Tibial artery (tissue), 4 donors: ENCODE measurements around the gene BCR.
"Not testable (repeated sequence)": the region's sequence is repeated elsewhere in the genome, so short reads cannot be mapped to it uniquely, and the experiment has no call there.

Source experiments
- DNase-seq, 2 donors: peaks; one replicate each; pipeline ENCODE4 v3.0.0-alpha.2; 2019
- H3K27ac ChIP-seq, 2 donors: fragments of 200-600 bp; sonication (generic) in 1 of 2; 1 replicate in 1 of 2; 2 replicates in 1 of 2; pipeline ENCODE4 v1.5.1; 2018 to 2019; ENCODE audit warnings: mild to moderate bottlenecking in 1 of 2
- H3K27me3 ChIP-seq, 2 donors: fragments of 200-600 bp; sonication (generic) in 1 of 2; one replicate each; pipeline versions ENCODE4 v1.5.1 to v1.6.0; 2016 to 2019
- H3K36me3 ChIP-seq, 3 donors: fragments of 200-600 bp; sonication (generic) in 2 of 3; one replicate each; pipeline ENCODE4 v1.5.1; 2016 to 2019; ENCODE audit warnings: mild to moderate bottlenecking in 2 of 3
- H3K4me1 ChIP-seq, 4 donors: fragments of 200-600 bp; sonication (generic) in 2 of 4; 1 replicate in 3 of 4; 2 replicates in 1 of 4; pipeline ENCODE4 v1.5.1; 2016 to 2019
- H3K4me3 ChIP-seq, 2 donors: fragments of 200-600 bp; sonication (generic) in 1 of 2; 1 replicate in 1 of 2; 2 replicates in 1 of 2; pipeline ENCODE4 v1.5.1; 2018 to 2019; ENCODE audit warnings: mild to moderate bottlenecking in 2 of 2
- H3K9me3 ChIP-seq, 3 donors: fragments of 200-600 bp; sonication (generic) in 1 of 3; one replicate each; pipeline ENCODE4 v1.5.1; 2016 to 2019
- CTCF ChIP-seq, 2 experiments: fragments of 200-600 bp in 1 of 2; fragments of 450-650 bp in 1 of 2; IDR thresholded peaks; one replicate each; pipeline ENCODE4 v1.5.1; 2017 to 2019; ENCODE audit warnings: antibody characterized with exemption in 2 of 2, mild to moderate bottlenecking in 1 of 2, moderate library complexity in 1 of 2
- intact Hi-C: fragments of 100-400 bp; cut with DNase I; formaldehyde crosslinking; loops from one replicate; pipeline ENCODE4 v1.15.0; 2023; ENCODE audit warnings: low total_unique reads

BCR gene

GRCh38 chr22:23313791-23314567, 133.7 kb downstream of the BCR start:
- no peaks in the 10 kb centered on the region for H3K27me3 ChIP-seq
- peaks cover 23 to 41% (median 35%) of the 10 kb centered on the region in 3 donors for H3K36me3 ChIP-seq
- DNase-seq, result no peak
- peaks cover 0 to 7% (median 0%) of the 10 kb centered on the region in 4 donors for H3K4me1 ChIP-seq
- H3K4me3 ChIP-seq, result no peak overlapping the region
- intact Hi-C loops, result loop anchor here (5.0 kb wide), 1 partner anchor 73 kb away; no protein-coding TSS in a partner anchor
- no peak for TF ChIP-seq CTCF (IDR thresholded peaks at IDR 0.05)
- H3K9me3 ChIP-seq, result no peaks in the 10 kb centered on the region
- H3K27ac ChIP-seq, result no peak overlapping the region

GRCh38 chr22:23315341-23315917, 135.1 kb downstream of the BCR start:
- Histone ChIP-seq H3K9me3 (no peaks in the 10 kb centered on the region), H3K4me3 (no peak overlapping the region), H3K27ac (peak overlapping the region; percentile 15 to 33), H3K4me1 (no peaks in the 10 kb centered on the region), H3K36me3 (peaks cover 23 to 41% (median 35%) of the 10 kb centered on the region in 3 donors), H3K27me3 (no peaks in the 10 kb centered on the region)
- peak; percentile 56 to 66 for TF ChIP-seq CTCF (IDR thresholded peaks at IDR 0.05)
- DNase-seq, result peak; percentile 59 to 72
- intact Hi-C loops, result no loop called here

- H3K9me3 ChIP-seq, DNase-seq, H3K4me3 ChIP-seq, intact Hi-C loops, H3K4me1 ChIP-seq, H3K27me3 ChIP-seq, H3K27ac ChIP-seq: not testable (repeated sequence)
- H3K36me3 ChIP-seq, result peaks cover 22 to 39% (median 33%) of the 10 kb centered on the region in 3 donors
Observed at GRCh38 chr22:23316596-23316995, 136.3 kb downstream of the BCR start.

GRCh38 chr22:23318316-23318715, 138.0 kb downstream of the BCR start:
- H3K4me3 ChIP-seq, H3K27me3 ChIP-seq, H3K4me1 ChIP-seq, H3K9me3 ChIP-seq, H3K27ac ChIP-seq, intact Hi-C loops, DNase-seq: not testable (repeated sequence)
- H3K36me3 ChIP-seq, result peaks cover 16 to 22% (median 16%) of the 10 kb centered on the region in 3 donors

GRCh38 chr22:23322497-23323080, 142.3 kb downstream of the BCR start:
- not testable (repeated sequence) for H3K9me3 ChIP-seq, H3K4me3 ChIP-seq, H3K4me1 ChIP-seq, DNase-seq, H3K27ac ChIP-seq, H3K27me3 ChIP-seq, H3K36me3 ChIP-seq
- intact Hi-C loops, result loop anchor here (5.0 kb wide), 1 partner anchor 210 kb away; no protein-coding TSS in a partner anchor

- H3K4me3 ChIP-seq, H3K36me3 ChIP-seq, H3K27ac ChIP-seq, H3K9me3 ChIP-seq, DNase-seq, H3K4me1 ChIP-seq, H3K27me3 ChIP-seq: not testable (repeated sequence)
- intact Hi-C loops, result loop anchor here (5.0 kb wide), 1 partner anchor 208 kb away; no protein-coding TSS in a partner anchor
Observed at GRCh38 chr22:23323960-23324688, 143.8 kb downstream of the BCR start.

- intact Hi-C loops, result no loop called here
- no peaks in the 10 kb centered on the region for H3K9me3 ChIP-seq
- no peak overlapping the region for H3K27ac ChIP-seq
- H3K4me1 ChIP-seq, result no peaks in the 10 kb centered on the region
- H3K27me3 ChIP-seq, result no peaks in the 10 kb centered on the region
- TF ChIP-seq CTCF (IDR thresholded peaks at IDR 0.05), result no peak
- no peak overlapping the region for H3K4me3 ChIP-seq
- DNase-seq, result no peak
- H3K36me3 ChIP-seq, result no peaks in the 10 kb centered on the region
Observed at GRCh38 chr22:23325183-23325582, 144.9 kb downstream of the BCR start.

GRCh38 chr22:23333822-23334221, 153.5 kb downstream of the BCR start:
- H3K4me1 ChIP-seq, intact Hi-C loops, H3K27me3 ChIP-seq, DNase-seq, H3K27ac ChIP-seq, H3K4me3 ChIP-seq, H3K36me3 ChIP-seq, H3K9me3 ChIP-seq: not testable (repeated sequence)

- H3K4me3 ChIP-seq, DNase-seq, H3K36me3 ChIP-seq, H3K4me1 ChIP-seq, H3K27ac ChIP-seq, intact Hi-C loops, H3K9me3 ChIP-seq, H3K27me3 ChIP-seq: not testable (repeated sequence)
Observed at GRCh38 chr22:23337672-23338071, 157.4 kb downstream of the BCR start.

- H3K27ac ChIP-seq, DNase-seq, H3K4me3 ChIP-seq, H3K9me3 ChIP-seq, intact Hi-C loops, H3K36me3 ChIP-seq, H3K4me1 ChIP-seq, H3K27me3 ChIP-seq: not testable (repeated sequence)
Observed at GRCh38 chr22:23341942-23342695, 161.8 kb downstream of the BCR start.
